HG03159 (cell line): ENCODE data around the gene C16orf96.
"Not testable (repeated sequence)": the region's sequence is repeated elsewhere in the genome, so short reads cannot be mapped to it uniquely, and the experiment has no call there.

Experiments used
- ATAC-seq: cut with Tn5 transposase; IDR thresholded peaks from one replicate; pipeline ENCODE4 v1.9.1; 2021; ENCODE audit warnings: mild to moderate bottlenecking, moderate library complexity; ENCODE audit not compliant: unreplicated experiment

The C16orf96 gene

DNA sequence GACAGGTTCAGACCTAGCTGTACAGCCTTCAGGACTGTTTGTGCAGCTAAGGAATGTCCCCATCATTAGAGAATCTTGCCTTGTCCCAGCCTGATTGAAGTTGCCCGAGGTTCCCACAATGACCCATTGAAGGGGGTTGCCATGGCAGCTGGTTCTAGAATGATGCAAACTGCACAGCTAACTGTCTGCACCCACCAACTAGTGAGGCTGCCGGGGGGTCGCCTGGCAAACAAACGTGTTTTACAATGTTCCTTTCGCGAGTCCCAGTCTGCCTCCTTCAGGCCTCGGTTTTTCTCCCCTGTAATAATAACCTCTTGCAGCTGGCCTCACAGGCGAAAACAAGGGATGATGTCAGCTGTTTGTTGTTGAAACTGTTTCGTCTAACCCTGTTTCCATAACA lies 5.5 kb downstream of the C16orf96 start:
- no peak for ATAC-seq

DNA sequence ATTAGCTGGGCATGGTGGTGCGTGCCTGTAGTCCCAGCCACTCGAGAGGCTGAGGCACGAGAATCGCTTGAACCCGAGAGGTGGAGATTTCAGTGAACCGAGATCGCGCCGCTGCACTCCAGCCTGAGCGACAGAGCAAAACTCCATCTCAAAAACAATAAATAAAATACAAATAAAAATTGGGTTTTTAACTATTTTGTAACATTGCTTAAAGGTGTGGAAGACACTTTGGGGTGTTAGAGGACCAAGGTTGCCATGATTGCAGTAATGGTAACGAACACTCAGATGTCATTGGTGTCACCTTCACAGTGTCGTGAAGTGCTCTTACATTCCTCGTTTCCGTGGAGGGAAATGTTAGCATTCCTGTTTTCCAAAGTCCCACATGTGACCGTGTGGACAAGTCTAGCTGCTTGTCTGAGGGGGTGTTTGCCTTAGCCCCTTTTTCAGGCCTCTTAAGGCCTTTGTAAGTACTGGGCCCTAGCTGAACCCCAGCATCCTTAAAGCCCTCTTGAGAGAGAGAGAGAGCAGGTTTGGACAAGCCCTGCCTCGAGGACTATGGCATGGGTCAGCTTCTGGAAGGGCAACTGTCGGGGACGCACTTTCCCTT lies 8.6 kb downstream of the C16orf96 start:
- ATAC-seq, result no peak

DNA sequence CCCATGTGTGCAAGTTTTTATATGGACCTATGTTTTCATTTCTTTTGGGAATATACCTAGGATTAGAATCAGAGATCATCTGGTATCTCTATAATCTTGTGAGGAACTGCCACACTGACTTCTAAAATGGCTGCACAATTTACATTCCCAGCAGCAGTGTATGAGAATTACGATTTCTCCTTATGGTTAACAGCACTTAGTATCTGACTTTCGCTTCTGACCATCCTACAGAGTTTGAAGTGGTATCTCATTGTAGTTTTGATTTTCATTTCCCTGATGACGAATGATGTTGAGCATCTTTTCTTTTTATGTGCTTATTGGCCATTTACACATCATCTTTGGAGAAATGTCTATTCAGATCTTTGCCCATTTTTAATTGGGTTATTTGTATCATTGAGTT lies 10.0 kb downstream of the C16orf96 start:
- no peak for ATAC-seq

DNA sequence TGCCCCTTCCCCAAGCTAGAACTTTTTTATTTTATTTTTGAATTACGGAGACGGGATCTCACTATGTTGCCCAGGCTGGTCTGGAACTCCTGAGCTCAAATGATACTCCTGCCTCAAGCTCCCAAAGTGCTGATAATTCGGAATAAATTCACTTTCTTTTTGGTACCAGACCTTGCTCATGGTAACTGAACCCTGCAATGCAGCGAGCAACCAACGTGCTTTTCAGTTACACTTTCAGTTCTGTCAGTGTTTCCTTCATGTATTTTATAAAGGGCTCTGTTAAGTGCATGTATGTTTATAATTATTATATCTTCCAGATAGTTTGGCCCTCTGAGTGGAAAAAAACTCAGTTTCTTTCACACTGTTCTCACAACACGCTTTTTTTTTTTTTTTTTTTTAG lies 13.9 kb downstream of the C16orf96 start:
- no peak for ATAC-seq

DNA sequence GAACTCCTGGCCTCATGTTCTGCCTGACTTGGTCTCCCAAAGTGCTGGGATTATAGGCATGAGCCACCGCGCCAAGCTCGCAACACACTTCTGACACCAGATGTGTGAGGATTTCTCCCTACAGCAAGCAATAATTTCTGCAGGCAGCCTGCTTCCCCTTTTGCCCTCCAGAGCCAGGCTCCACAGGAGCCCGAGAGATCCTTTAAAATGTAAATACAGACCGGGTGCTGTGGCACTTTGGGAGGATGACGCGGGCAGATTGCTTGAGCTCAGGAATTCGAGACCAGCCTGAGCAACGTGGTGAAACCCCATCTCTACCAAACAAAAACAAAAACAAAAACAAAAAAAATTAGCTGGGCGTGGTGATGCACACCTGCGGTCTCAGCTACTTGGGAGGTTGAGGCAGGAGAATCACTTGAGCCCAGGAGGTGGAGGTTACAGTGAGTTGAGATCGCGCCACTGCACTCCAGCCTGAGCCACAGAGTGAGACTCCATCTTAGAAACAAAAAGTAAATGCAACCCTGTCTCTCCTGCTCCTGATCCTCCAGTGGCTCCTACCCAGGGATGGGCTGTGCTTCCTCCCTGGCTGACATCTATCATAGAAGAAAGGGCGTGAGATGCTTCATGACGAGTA lies 14.7 kb downstream of the C16orf96 start:
- ATAC-seq, result no peak

DNA sequence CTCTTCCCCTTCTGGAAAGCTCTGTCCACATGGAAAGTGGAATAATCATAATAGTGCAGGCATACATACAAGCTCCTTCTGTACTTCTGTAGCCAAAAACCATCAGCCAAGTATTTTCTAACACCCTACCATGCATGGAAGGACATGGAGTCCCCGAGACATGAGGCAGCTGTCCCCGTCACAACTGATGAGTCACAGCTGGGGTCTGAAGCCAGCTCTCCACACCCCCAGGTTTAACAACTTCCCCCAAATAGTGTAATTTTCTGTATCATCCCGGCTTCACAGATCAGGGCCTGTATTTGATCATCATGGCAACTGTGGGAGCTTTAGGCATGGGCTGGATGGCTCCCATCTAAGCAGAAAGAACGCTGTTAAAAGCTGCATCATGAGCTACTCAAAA lies 16.6 kb downstream of the C16orf96 start:
- no peak for ATAC-seq

DNA sequence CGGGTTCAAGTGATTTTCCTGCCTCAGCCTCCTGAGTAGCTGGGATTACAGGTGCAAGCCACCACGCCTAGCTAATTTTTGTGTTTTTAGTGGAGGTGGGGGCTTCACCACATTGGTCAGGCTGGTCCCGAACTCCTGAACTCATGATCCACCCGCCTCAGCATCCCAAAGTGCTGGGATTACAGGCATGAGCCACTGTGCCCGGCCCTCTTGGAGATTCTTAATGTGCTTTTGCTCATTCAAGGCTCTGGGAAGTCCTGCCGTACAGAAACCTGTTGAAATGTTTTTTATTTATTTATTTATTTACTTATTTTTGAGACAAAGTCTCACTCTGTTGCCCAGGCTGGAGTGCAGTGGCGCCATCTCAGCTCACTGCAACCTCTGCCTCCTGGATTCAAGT lies 17.8 kb downstream of the C16orf96 start:
- ATAC-seq, result not testable (repeated sequence)

DNA sequence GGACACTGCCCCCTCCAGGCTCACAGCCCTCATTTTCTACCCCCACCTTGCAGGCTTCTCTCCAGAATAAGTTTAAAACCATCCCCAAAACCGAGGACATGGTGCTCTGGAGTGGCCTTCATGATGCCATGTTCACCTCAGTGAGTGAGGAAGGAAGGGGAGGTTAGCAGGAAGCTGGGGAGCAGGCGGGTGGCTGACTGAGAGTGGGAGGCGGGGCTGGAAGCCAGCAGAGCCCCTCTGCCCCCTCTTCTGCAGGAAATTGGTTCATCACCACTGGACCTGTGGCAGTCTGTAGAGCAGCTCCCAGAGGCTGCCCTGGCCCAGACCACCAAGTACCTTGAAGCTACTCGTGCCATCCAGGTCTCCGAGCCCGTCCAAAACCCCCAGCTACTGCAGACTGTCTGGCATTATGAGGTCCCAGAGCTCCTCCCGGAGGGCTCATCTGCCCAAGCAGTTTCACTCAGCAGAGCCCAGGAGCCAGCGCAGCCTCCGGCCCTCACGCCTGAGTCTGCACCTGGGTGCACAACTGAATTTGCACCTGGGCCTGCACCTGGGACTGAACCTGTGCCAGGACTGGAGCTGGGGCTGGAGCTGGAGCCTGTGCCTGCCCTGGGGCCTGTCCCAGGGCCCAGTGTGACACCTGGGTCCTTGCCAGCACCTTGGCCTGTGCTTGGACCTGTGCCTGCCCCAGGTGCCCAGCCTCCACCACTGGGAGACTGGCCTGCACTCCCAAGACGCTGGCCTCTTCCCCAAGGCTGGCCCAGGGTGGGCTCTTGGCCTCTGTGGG lies 19.0 kb downstream of the C16orf96 start:
- ATAC-seq, result no peak

DNA sequence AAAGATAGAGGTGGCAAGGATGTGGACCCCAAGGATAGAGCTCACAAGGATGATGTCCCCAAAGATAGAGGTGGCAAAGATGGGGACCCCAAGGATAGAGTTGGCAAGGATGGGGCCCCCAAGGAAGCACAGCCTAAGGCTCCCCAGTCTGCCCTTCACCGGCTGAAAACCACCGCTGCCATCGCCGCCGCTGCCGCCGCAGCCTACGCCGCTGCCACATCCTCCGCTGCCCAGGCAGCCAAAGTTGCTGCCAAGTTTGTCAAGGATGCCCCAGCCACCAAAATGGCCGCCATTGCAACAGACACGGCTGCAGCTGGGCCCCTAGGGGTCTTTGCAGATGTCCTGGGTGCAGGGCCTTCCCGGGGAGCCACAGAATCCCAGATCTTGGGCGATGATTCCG lies 19.9 kb downstream of the C16orf96 start:
- no peak for ATAC-seq

DNA sequence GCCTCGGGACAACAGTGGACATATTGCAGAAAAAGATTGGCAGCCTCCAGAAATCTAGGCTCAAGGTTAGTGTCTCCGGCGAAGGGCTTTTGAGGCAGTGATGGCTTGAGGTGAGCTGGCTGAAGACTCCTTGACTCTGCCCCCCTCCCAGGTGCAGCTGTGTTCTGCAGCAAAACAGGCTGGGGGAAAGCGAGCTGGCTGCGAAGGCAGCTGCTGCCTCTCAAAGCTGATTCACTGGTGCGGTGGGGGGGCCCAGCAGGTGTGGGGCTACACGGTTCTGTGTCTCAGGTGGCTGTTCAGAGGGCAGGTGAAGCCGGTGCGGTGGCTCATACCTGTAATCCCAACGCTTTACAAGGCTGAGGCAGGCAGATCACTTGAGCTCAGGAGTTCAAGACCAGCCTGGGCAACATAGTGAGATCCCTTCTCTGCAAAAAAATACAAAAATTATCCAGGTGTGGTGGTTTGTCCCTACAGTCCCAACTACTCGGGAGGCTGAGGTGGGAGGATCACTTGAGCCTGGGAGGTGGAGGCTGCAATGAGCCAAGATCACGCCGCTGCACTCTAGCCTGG lies 22.9 kb downstream of the C16orf96 start:
- no peak for ATAC-seq

DNA sequence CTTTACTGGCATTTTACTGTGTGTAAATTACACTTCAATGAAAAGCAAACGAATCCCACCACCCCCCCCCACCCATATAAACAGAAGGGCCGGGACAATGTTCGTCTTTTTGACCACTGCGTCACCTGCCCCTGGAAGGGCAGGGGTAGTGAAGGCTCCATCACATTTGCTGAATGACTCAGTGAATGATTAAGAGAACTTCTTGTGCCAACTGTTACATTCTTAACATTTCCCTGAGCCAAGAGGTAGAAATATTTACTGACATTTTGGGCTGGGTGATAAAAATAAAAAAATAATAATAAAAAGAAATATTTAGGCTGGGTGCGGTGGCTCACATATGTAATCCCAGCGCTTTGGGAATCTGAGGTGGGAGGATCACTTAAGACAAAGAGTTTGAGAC lies 24.1 kb downstream of the C16orf96 start:
- ATAC-seq, result no peak

DNA sequence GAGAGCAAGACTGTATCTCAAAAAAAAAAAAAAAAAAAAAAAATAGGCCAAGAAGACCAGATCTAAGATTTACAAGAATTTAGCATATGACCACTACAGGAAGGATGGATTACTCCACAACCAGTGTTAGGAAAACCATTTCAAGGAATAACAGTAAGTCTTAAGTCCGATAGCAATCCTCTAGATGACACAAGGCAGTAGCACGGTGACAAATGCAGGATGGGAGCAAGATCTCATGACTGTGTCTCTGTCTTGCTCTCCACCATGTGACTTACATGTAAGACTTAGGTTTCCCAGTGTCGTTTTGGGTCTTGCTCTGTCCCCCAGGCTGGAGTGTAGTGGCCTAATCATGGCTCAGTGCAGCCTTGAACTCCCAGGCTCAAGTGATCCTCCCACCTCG lies 27.8 kb downstream of the C16orf96 start:
- no peak for ATAC-seq

DNA sequence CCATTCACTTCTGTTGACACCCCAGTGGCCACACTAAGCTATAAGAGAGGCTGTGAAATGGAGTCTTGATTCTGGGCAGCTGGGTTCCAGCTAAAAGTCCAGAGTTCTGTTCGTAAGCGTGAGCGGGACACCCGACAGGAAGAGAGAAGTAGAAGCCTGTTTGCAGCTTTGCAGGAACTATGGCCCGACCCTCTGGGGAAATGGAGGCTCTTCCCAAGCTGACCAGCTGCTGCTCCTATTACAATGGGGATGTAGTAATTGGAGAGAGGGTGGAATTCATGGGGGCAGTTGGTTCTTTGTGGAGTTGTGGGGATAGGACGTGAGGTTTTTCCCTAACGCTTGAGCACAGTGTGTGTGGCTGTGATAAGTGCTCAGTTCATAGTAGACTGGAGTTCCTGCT lies 30.2 kb downstream of the C16orf96 start:
- no peak for ATAC-seq

DNA sequence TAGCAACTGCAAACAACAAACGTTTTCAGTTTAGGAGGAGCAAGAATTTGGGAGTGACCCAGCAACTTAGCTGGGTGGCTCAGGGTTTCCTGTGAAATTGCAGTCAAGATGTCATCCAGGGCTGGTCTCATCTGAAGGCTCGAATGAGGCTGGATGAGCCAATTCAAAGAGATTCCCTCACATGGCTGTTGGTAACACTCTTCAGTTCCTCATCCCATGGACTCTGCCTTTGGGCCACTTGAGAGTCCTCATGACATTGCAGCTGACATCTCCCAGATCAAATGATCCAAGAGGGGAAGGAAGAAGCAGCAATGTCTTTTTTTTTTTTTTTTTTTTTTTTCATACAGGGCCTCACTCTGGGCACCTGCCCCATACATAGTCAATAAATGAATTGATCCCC lies 32.2 kb downstream of the C16orf96 start:
- no peak for ATAC-seq

DNA sequence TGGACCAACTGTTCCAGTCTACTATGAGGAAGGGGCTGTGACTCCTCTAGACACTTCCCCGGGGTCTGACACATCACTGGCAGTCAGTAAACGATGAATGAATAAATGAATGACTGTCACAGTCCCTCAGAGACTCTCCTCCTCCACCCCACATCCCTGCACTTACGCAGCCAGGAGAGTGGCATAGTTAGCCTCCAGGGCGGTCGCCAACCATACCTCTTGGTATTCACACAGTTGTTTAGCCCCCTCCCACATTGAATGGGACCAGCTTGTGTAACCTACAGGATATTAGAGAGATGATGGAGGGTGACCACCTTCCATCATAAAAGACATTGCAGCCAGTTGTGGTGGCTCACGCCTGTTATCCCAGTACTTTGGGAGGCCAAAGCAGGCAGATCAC lies 32.8 kb downstream of the C16orf96 start:
- no peak for ATAC-seq

DNA sequence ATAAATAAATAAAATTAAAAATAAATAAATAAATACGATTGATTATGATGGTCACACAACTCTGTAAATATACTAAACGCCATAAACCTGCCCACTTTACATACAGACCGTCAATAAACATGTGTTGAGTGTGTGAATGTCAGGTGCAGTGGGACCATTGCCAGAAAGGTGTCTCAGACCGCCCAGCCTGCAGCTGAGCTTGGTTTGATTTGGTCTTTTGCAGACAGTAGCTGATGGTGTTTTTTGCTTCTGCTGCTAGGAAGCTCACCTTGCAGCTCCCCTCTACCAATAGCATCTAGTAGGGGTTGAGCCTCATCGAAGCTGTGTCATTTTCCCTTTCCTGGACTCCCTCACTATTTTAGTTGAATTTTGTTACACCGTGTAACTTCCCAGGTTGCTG lies 35.1 kb downstream of the C16orf96 start:
- no peak for ATAC-seq

DNA sequence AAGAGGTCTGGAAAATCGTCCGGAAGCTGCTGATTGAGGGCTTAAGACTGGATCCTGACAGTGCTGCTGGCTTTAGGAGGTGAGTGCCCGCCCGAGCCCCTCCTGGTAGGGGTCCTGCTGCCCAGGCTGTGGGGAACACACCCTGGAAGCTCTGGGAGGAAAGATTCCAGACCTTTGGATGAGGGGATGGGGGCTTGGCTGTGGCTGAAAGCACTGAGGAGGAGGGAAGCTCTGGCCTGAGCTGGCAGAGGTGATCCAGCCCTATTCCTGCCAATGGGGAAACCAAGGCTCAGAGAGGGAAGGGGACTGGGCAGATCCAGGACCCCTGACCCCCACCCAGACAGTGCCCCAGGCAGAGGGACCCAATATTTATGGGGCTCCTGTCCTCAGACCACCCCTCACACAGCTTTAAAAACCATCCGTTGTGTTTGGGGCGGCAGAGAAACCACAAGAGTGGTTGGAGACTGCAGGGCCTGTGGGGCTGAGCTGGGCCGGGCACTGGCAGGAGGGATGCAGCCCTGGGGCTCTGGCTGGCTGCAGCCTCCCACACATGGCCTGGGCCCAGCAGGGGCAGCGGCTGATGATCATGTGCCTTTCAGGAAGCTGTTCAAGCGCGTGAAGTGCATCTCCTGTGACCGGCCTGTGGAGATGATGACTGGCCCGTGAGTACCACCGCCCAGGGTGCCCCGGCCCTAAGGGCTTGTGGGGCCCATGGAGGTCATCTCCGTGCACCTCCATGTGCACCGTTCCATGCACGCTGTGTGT lies 35.7 kb downstream of the C16orf96 start:
- no peak for ATAC-seq

DNA sequence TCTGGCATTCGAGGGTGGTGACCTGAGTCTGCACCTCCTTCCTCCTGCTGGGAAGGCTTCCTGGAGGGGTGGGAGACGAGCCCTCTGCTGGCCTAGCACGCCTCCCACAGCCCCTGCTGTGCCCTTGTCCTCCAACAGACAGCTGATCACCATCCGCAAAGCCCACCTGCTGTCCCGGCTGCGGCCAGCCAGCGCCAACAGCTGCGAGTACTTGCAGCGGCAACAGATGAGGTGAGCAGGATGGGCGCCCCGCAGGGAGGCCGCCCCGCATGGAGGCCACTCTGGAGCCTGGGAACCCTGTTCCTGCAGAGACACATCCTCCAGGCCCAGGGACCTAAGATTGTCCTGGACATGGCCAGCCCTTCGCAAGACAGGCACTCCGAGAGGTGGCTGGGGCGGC lies 36.9 kb downstream of the C16orf96 start:
- no peak for ATAC-seq

DNA sequence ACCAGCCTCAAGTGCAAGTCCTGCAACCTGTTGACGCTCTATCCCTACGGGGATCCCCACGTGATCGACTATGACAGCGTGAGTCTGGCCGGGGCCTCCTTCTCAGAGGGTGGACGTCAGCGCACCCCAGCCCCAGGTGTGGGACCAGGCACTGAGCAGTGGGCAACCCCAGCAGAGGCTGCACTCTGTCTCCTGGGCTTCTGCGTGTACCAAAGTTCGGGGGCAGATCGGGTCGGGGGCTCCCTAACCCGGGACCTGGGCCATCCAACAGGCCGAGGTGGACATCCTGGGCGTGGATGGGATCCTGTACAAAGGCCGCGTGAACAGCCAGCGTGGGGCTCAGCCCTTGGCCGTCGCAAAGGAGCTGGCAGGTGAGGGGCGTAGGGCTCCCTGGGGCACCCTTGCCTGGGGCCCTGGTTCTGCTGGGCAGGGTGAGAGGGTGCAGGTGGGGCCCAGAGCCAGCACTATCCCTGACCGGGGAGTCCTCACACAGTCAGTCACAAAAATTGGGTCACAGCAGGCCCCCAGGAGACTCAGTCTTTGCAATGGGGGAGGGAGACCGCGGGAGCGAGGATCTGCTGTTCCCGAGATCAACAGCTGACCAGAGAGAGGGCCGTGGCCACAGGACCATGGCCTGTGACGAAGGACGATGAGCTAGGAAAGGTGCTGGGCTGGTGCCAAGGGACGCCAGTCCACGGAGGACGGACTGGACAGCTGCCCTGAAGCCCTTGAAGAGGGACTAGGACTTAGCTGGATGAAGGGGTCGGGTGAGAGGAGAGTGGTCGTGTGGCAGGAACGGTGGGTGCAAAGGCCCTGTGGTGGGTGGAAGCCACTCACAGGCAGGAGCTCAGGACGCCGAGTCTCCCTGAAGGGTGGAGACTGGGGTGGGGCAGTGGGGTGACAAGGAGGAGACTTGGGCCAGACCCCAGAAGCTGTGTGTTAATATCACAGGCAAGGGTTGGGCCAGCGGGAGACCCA lies 38.6 kb downstream of the C16orf96 start:
- no peak for ATAC-seq

DNA sequence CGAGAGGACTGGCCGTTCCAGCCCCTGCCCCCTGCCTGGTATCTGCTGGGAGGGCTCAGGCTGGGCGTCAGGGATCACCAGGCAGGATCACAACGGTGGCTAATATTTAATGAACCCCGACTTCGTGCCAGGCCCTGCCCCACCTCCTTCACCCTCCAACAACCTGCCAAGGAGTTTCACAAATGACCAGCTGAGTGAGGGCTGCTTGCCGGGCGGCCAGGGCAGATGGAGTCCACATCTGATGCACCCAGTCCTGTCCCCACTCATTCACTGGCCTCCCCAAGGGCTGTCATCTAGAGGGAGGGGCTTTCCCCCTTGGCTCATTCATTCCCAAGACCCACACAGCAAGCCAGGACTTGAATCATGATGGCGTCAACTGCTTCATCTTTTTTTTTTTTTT lies 41.0 kb downstream of the C16orf96 start:
- ATAC-seq, result no peak
